Fibroblast of the aortic adventitia (primary cell): ENCODE results near the gene CLEC19A. TPM values are rescaled to one million over a fixed set of nuclear protein-coding genes. Genes with fewer than 3 reads are reported as not detected.
"Not testable (repeated sequence)": the region's sequence is repeated elsewhere in the genome, so short reads cannot be mapped to it uniquely, and the experiment has no call there.

Experiments
- DNase-seq: peaks from one replicate; pipeline ENCODE4 v3.0.0-alpha.2; 2010; ENCODE audit warnings: low read depth
- H3K4me3 ChIP-seq: 2 replicates; pipeline ENCODE4 v1.5.1; 2011; ENCODE audit warnings: low read depth, mild to moderate bottlenecking, control low read depth, low read length, moderate library complexity
- CTCF ChIP-seq: IDR thresholded peaks from 2 replicates; pipeline ENCODE4 v1.5.1; 2011; ENCODE audit warnings: mild to moderate bottlenecking, low read length, control low read depth, inconsistent platforms; ENCODE audit not compliant: insufficient read depth
- total RNA-seq: library from RNA; depleted of rRNA; stranded (reverse); fragments of >200 nt; gene quantifications from 2 replicates; pipeline ENCODE4 v1.2.3, GENCODE V29; 2012; ENCODE audit warnings: low replicate concordance

CLEC19A gene
- total RNA-seq, 1 donor = not detected

- no peak overlapping the region for H3K4me3 ChIP-seq
- TF ChIP-seq CTCF = no peak
- DNase-seq = no peak
These were observed 22.9 kb downstream of the CLEC19A start for GRCh38 chr16:19308392-19308791.

GRCh38 chr16:19309178-19309577 lies 23.6 kb downstream of the CLEC19A start:
- no peak for TF ChIP-seq CTCF
- no peak overlapping the region for H3K4me3 ChIP-seq
- no peak for DNase-seq

GRCh38 chr16:19314718-19315425 lies 29.3 kb downstream of the CLEC19A start:
- H3K4me3 ChIP-seq = no peak overlapping the region
- DNase-seq = no peak
- no peak for TF ChIP-seq CTCF

GRCh38 chr16:19315889-19316433 lies 30.4 kb downstream of the CLEC19A start:
- no peak for TF ChIP-seq CTCF
- no peak overlapping the region for H3K4me3 ChIP-seq

GRCh38 chr16:19316846-19317245 lies 31.3 kb downstream of the CLEC19A start:
- no peak for DNase-seq
- no peak overlapping the region for H3K4me3 ChIP-seq
- TF ChIP-seq CTCF = no peak

More at GRCh38 chr16:19315889-19316433, 30.4 kb downstream of the CLEC19A start:
- DNase-seq = no peak

- not testable (repeated sequence) for DNase-seq, H3K4me3 ChIP-seq
These were observed 35.7 kb downstream of the CLEC19A start for GRCh38 chr16:19321186-19321585.

GRCh38 chr16:19323596-19323995 lies 38.1 kb downstream of the CLEC19A start:
- H3K4me3 ChIP-seq = no peak overlapping the region
- DNase-seq = no peak
- TF ChIP-seq CTCF = no peak
